Testis (tissue), 2 donors: ENCODE results near the gene KLC3.

Source experiments
- POLR2A ChIP-seq: fragments of 450-650 bp; IDR thresholded peaks from one replicate; pipeline ENCODE4 v1.6.1; 2017; ENCODE audit warnings: antibody characterized with exemption, mild to moderate bottlenecking, moderate library complexity
- TF ChIP-seq, protein P1 (sequence below), 3 experiments: fragments of 450-650 bp in 2 of 3; fragments of 200-600 bp in 1 of 3; sonication (generic) in 1 of 3; IDR thresholded peaks; one replicate each; pipeline ENCODE4 v1.5.1; 2016 to 2019; ENCODE audit warnings: antibody characterized with exemption in 3 of 3, mild to moderate bottlenecking in 2 of 3, moderate library complexity in 1 of 3

DNA sequence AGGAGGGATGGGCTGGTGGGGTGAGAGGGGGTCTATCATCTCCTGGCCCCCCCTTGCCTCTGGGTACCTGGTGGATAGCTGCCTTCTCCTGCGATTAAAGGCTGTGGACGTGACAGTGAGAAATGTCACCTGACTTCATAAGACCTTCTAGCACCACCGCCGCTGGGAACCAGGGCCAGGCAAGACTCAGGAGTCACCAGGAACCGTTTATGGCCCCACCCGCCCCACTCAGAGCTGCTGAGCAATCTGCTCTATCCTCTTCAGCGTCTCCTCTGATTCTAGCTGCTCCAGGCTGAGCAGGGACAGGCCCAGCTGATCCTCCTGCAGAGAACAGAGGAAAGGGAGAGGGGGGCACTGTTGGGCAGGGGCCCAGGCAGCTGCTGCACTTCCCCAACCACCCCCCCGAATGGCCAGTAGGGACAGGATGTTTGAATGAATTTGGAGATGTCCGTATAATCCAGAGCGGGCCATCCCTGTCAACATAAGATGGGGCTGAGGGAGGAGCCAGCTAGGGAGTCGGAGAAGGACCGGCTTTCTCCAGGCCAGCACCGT is 10.9 kb downstream of the KLC3 start:
- TF ChIP-seq, protein P1, sequence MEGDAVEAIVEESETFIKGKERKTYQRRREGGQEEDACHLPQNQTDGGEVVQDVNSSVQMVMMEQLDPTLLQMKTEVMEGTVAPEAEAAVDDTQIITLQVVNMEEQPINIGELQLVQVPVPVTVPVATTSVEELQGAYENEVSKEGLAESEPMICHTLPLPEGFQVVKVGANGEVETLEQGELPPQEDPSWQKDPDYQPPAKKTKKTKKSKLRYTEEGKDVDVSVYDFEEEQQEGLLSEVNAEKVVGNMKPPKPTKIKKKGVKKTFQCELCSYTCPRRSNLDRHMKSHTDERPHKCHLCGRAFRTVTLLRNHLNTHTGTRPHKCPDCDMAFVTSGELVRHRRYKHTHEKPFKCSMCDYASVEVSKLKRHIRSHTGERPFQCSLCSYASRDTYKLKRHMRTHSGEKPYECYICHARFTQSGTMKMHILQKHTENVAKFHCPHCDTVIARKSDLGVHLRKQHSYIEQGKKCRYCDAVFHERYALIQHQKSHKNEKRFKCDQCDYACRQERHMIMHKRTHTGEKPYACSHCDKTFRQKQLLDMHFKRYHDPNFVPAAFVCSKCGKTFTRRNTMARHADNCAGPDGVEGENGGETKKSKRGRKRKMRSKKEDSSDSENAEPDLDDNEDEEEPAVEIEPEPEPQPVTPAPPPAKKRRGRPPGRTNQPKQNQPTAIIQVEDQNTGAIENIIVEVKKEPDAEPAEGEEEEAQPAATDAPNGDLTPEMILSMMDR (IDR thresholded peaks at IDR 0.05), result no peak
- no peak for TF ChIP-seq POLR2A
